NCI-H510A treated with DMSO at 0.1 percent for 48 hours (cell line): ENCODE data around the gene CMC2.

Experiments used
- DNase-seq: peaks from one replicate; lab custom pipeline; 2025; lab: John Stamatoyannopoulos, UW

CMC2 gene

DNA sequence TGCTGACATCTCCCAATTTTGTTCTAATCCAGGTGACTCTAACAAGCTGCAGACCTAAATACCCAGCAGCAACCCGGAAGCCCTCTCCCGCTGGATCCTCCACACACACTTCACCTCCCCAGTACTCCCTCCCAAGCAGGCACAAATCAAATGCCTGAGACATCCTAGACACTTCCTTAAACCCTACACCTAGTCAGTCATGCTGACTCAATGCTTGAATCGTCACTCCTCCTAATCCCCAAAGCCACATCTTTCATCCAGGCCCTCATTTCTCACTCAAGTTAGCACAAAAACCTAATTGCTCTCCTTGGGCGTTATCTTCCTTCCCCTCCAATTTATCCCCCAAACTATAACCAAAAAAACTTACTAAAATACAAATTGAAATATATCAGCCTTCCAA lies 32.7 kb downstream of the CMC2 start:
- no peak for DNase-seq

DNA sequence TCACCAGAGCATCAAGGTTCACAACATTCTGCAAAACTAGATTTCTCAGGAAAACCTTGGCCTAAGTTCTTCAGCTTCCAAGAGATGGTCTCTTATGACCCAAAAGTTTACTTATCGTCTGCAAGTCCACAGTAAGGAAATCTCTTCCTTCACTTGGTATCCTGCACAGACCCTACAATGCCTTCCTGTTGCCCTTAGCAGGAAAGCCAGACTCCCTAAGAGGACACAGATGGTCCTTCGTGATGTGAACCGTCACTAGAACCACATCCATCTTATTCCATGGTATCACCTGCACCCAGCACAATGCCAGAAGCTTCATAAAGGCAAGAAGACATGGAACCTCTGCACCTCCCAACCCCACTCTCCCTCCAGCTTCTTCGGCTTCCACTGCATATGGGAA lies 34.1 kb downstream of the CMC2 start:
- DNase-seq: no peak

DNA sequence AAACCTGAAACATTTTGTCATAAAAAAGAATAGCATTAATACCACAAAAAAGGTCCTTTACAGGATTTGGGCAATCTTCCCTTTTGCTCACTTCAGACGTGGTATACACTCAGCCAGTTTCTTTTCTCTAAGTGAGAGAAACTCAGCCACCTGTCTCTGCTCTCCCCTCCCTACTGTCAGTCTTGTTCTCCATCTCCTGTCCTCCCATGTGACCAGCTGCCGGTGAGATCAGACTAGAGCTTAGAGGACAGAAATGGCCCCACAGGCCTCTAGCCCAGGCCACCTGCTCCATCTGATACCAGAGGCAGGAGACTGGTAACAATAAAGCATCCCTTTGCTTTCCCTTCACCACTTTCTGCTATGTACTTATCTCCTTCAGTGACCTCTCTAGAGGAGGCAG lies 34.9 kb downstream of the CMC2 start:
- peak; percentile 38 for DNase-seq

DNA sequence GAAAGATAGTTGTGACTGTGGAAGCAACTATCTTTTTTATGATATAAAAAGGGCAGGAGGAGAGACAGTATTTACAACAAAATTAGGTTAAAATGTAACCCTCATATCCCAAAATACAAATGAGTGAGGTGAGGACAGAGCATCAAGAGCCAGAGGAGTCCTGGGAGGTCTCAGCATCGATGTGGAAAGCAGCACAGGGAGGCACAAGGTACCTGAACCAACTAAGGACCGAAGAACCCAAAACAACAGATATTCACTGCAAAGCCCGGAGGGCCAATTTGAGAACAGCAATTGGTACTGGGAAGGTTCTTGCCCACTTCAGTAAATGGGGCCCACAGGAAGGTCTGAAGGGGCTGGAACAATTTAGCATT lies 37.6 kb downstream of the CMC2 start:
- no peak for DNase-seq

DNA sequence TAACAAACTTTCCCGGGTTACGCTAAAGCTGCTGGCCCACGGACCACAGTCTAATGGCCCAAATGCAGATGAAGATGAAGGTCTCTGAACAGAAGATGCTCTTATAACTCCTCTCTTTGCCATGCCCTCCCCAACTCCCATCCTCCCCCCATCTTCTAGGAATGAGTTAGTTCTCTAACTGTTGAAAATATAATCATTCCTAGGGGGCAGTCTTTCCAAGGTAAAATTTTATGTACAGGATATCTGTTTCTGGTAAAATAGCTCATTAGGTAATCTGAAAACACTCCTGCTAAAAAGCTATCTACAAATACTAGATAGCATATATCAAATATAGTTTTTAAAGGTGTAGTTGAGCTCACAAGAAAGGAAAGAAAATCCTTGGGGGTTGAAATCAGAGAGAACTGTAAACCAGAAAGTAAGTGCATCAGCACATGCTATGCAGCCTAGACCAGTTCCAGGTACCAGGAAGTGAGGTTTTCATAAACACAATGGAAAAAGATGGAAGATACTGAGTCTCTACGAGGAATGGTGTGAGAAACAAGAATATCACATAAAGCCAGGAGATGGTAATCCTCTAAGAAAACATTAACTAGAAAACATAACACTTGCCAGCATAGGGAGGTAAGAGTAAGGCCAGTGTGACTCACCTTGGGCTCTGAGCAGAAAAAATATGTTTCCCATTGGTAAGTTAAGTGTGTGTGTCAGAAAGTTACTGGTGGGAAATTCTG lies 38.1 kb downstream of the CMC2 start:
- DNase-seq: no peak

DNA sequence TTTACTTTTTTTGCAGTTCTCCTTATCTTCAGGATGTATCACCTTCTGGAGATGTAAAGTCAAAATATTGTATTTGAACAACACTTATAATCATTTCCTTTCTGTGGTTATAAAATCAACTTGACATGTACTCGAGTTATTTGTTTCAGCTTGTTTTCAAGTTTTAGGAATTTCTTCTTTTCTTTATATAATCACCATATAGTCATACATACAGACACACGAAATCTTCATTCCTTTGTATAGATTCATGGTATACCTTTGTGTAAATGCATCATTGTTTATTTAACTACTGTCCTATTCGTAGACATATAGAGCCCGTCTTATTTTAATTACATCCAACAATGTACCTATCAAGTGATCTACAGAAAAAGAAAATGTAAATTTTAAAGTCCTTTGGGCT lies 40.1 kb downstream of the CMC2 start:
- no peak for DNase-seq

DNA sequence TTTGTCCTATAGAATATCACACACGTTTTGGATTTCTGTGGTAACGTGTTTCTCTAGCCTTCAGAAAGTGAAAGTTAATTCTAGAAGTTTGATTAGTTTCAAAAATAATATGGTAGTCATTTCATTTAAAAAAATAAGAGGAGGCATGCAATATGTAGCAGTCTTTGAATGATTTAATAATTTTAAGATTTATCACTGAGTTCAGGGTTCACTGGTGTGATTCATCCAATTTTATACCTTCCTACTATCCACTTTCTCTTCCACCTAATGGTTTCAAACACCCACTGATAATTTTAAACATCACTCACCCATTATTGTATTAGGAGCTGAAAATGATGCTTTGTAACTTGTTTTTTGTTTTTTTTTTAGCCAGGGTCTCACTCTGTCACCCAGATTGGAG lies 42.3 kb downstream of the CMC2 start:
- no peak for DNase-seq

DNA sequence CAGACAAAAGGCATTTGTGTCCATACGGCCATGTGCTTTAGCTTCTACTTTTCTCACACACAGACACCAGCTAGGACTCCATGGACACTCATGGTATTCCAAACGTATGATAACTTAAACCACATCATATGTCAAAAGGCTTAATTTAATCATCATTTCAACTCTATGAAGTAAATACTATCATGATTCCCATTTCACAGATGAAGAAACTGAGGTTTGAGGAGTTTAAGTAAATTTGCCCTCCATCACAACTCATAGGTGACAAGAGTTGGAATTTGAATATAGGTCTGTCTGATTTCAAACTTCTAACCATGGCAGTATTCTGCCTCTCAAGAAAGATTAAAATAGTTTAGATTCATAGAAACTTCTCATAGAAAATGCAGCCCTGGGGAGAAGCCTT lies 43.8 kb downstream of the CMC2 start:
- no peak for DNase-seq

DNA sequence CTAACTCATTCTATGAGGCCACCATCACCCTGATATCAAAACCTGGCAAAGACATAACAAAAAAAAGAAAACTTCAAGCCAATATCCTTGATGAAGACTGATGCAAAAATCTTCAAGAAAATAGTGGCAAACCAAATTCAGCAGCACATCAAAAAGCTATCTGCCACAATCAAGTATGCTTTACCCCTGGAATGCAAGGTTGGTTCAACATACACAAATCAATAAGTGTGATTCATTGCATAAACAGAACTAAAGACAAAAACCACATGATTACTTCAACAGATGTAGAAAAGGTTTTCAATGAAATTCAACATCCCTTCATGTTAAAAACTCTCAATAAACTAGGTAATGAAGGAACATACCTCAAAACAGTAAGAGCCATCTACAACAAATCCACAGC lies 48.4 kb downstream of the CMC2 start:
- DNase-seq: no peak

DNA sequence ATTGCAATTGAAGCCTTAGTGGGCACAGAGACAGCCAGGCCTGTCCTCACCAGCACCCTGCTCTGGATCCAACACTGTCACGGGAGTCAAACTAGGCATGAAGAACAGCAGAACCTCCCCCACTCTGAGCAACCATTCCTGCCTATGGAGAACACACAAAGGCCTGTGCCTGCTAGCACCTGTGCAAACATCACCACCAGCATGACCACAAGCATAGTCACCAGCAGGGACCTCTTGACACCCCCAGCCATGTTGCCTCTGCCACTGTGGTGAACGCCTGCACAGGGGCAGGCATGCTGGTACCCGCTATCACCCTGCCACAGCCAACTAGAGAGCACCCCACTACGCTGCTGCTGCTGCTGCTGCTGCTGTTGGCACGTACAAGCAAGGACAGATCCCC lies 51.7 kb downstream of the CMC2 start:
- DNase-seq: peak; percentile 38

DNA sequence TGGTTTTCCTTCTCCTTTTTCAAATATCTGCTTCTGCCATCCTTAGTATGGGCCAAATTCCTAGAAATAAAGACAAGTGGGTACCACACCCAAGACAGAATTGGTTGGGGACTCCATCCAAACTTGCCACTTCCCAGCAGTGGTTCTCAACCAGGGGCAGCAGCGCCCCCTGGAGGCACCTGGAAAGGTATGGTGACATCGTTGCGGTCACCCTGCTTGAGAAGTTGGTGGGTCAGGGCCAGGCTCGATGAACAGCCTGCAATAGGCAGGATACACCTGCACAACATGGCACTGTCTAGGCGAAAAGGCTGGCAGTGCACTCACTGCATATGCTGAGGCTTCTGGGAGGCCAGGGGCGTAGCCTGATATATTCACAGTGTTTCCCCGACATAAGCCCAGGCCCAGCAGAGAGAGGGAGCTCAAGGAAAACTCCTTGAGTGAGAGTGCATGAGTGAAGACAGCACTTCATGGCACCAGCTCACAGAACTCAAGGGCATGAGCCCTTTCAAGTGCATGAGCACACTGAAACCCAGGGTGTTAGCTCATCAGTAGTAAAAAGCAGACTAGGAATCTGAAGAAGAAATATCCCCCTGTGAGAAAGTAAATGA lies 57.7 kb downstream of the CMC2 start:
- DNase-seq: no peak

DNA sequence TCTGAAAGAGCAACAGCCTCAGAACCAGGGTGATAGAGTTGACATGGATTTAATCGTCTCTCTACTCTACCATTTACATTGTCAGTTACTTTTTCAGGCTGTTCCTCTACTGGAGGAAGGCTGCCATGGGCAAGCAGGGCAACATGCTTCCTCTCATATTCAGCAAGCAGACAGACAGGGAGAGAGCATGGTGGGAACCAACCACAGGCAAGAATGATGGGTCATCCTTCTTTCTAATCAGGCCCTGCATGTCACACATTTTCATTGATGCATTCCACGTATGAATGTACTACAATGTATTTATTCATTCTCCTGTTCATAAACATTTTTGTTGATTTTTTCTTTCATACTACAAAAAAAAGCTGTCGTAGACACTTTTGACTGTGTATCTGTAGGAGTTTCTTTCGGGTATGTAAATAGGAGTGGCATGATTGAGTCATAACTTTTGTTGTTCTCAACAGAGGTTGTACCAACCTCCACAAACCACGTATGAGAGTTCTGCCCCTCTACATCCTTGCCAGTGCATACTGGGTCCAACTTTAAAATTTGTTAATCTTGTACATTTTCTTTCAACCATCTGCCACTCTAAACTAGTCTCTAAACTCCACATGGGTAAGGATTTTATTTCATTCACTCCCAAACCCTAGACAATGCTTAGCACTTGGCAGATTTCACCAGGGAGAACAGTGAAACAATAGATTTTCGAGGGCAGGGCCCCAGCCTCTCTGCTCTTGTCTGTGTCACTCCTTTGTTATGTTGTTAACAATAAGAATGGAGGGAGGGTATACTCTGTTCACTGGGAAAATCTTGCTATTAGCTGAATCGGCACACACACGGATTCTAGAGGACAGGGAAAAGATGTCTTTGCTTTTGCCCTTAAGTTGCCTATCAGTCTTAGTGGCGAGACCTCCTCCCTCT lies 58.7 kb downstream of the CMC2 start:
- no peak for DNase-seq

DNA sequence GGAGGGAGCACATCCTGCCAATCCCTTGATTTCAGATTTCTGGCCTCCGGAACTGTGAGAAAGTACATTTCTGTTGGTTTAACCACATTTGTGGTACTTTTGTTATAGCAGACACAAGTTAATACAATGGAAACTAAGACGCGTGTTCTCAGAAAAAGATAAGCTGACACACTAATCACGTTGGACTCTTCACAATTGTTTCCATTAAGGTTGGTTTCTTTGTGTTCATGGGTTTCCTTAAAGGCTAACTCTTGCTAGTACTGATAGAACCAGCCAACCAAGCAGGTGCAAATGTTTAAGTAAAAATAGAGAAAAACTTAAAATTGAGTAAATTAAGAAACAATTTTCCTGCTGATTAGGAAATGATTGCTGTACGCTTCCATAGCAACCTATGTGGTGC lies 59.4 kb downstream of the CMC2 start:
- no peak for DNase-seq

DNA sequence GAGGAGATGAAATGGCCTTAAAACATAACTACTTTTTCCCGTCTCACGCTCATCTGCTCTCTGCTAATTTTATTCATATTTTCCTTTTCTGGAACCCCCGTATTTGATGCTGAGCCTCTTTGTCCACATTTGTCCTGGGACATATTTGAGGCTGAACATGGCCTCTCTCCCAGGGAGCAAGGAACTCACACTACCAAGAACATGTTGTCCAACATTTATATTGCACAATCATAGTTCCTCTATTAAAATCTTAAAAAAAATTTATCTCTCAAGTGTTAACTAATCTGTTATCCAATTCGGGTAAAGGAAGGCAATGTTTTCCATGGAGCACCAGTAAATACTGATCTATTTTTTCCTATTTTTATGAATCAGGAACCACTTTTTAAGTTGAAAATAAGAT lies 60.2 kb downstream of the CMC2 start:
- no peak for DNase-seq

DNA sequence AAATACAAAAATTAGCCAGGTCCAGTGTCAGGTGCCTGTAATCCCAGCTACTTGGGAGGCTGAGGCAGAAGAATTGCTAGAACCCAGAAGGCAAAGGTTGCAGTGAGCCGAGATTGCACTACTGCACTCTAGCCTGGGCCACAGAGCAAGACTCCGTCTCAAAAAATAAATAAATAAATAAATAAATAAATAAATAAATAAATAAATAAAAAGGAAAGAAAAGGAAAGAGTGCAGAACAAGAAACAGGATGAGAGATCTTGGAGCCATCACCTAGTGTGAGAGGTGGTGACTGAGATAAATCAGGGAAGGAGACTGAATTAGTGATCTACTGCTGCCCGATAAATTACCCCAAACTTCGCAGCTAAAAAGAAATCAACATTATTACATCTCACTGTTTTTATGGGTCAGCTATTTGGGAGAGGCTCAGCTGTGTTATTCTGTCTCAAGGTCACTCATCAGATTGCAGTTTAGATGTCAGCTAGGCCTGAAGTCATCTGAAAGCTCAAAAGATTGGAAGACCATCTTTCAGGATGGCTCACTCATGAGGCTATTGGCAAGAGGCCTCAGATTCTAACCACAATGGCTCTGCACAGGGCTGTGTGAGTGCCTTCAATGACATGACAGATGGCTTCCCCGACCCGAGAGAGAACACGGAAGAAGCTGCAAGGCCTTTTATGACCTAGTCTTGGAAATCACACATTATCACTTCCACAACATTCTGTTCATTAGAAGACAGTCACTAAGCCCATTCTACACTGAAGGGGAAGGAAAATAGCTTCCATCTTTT lies 66.4 kb downstream of the CMC2 start:
- no peak for DNase-seq

DNA sequence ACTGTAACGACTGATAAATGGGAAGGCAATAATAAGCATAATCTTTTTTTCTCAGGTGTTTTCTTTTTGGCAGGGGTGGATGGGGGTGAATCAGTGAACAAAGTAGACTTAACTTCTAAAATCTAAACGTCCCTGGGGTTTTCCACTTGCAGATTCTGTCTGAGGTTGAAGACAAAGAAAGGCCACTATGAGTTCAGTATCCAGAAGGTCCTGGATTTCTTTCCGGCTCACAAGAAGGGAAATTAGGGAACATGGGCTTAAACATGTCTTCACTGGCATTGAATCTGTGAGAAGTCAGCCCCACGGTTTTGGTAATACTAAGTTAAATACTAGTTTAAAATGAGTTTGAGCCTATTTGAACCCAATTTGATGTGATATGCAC lies 67.8 kb downstream of the CMC2 start:
- no peak for DNase-seq

DNA sequence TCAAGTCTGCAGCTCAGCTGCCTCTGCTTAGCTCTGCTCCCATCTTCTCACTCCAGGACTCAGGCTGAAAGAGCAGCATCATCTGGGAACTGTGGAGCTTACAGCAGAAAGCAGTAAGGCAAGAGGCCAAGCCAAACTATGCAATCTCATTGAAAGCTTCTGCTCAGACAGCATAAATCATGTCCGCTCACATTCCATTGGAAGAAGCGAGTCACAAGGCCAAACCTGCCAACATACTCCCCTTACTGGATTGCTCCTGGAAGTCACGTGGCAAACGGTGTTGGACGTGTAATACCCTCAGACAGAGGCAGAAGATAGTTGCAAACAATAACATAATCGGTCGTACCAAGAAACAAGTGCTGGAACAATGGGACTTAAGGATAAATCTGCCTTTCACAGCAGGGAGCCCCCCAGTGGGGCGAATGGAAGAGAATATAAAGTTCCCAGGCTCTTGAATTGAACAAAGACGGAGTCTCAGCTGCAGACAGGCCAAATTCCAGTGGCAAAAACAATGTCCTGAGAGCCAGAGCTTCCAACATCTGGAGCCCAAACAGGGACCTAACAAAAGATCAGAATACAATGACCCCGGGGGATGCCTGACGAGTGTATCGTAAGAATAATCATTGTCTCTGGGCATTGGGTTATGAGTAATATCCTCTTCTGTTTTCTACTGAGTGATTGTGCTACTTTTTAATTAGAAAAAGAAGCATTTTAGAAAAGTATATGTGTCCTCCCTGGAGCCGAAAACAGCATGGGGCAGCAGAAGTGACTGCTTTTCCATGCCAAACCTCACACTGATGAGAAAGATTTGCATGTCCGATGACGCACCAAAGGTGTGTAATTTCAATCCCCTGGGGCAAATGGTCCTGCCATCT lies 68.4 kb downstream of the CMC2 start:
- DNase-seq: no peak

DNA sequence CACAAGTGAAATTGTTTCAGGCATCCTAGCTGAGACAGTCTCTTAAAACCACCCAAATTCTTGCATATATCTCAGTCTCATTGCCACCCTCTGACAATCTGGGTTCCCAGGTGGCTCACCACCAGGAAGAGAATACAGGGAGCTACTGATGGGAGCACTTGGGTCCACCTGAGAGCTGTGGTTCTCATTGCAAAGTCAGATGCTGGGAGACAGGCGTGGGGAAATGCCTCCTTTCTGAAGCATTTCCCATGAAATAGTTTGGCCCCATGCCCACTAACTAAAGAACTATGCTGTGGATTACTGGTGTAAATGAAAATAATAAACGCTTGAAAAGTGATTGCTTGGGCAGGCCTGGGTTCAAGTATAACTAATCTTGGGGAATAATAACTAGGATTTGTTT lies 70.3 kb downstream of the CMC2 start:
- DNase-seq: no peak

DNA sequence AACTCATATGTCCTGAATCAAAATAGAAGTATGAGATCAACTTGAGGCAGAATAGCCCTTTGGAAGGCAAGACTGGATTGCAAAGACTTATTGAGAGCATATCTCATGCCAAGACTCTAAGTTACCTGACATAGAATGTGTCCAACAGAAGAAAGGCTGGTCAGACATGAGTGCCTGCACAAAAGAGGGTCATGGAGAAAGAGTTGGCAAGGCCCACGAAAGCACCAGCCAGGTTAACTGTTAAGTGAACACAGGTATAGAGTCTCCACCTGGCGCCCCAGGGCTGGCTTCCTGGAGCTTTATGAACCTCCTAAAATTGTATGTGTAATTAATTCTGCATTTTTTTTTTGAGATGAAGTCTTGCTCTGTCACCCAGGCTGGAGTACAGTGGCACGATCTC lies 71.0 kb downstream of the CMC2 start:
- no peak for DNase-seq

DNA sequence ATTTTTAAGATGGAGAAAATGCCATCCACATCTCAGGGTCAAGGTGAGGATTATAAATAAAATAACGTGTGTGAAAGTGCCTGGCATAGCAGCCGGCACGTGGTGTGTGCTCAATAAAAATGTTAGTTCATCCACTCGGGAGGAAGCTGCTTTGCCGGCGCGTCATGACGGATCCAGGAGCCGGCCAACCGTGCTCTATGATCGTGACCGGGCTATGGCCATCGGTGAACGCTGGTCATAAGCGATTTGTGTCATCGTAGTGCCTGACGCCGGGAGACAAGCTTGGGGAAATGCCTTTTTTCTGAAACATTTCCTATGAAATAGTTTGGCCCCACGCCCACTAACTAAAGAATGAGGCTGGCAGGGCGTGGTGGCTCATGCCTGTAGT lies 74.0 kb downstream of the CMC2 start:
- DNase-seq: no peak
